Fibroblast of the aortic adventitia (primary cell): ENCODE data around the gene SDS. TPM values are rescaled to one million over a fixed set of nuclear protein-coding genes. Genes with fewer than 3 reads are reported as not detected.

Source experiments
- DNase-seq: peaks from one replicate; pipeline ENCODE4 v3.0.0-alpha.2; 2010; ENCODE audit warnings: low read depth
- H3K4me3 ChIP-seq: 2 replicates; pipeline ENCODE4 v1.5.1; 2011; ENCODE audit warnings: low read depth, mild to moderate bottlenecking, control low read depth, low read length, moderate library complexity
- total RNA-seq: library from RNA; depleted of rRNA; stranded (reverse); fragments of >200 nt; gene quantifications from 2 replicates; pipeline ENCODE4 v1.2.3, GENCODE V29; 2012; ENCODE audit warnings: low replicate concordance
- TF ChIP-seq, protein P1 (sequence below): IDR thresholded peaks from 2 replicates; pipeline ENCODE4 v1.5.1; 2011; ENCODE audit warnings: mild to moderate bottlenecking, low read length, control low read depth, inconsistent platforms; ENCODE audit not compliant: insufficient read depth

The SDS gene
- total RNA-seq, 1 donor: not detected

- TF ChIP-seq, protein P1, sequence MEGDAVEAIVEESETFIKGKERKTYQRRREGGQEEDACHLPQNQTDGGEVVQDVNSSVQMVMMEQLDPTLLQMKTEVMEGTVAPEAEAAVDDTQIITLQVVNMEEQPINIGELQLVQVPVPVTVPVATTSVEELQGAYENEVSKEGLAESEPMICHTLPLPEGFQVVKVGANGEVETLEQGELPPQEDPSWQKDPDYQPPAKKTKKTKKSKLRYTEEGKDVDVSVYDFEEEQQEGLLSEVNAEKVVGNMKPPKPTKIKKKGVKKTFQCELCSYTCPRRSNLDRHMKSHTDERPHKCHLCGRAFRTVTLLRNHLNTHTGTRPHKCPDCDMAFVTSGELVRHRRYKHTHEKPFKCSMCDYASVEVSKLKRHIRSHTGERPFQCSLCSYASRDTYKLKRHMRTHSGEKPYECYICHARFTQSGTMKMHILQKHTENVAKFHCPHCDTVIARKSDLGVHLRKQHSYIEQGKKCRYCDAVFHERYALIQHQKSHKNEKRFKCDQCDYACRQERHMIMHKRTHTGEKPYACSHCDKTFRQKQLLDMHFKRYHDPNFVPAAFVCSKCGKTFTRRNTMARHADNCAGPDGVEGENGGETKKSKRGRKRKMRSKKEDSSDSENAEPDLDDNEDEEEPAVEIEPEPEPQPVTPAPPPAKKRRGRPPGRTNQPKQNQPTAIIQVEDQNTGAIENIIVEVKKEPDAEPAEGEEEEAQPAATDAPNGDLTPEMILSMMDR: no peak
- H3K4me3 ChIP-seq: no peak overlapping the region
- DNase-seq: no peak
These were observed 42.0 kb upstream of the SDS start for GRCh38 chr12:113445544-113446171.

- TF ChIP-seq, protein P1: no peak
- DNase-seq: no peak
- no peak overlapping the region for H3K4me3 ChIP-seq
These were observed 39.4 kb upstream of the SDS start for GRCh38 chr12:113443030-113443539.

- no peak overlapping the region for H3K4me3 ChIP-seq
- DNase-seq: no peak
- TF ChIP-seq, protein P1: no peak
These were observed 37.5 kb upstream of the SDS start for GRCh38 chr12:113440947-113441782.

DNA sequence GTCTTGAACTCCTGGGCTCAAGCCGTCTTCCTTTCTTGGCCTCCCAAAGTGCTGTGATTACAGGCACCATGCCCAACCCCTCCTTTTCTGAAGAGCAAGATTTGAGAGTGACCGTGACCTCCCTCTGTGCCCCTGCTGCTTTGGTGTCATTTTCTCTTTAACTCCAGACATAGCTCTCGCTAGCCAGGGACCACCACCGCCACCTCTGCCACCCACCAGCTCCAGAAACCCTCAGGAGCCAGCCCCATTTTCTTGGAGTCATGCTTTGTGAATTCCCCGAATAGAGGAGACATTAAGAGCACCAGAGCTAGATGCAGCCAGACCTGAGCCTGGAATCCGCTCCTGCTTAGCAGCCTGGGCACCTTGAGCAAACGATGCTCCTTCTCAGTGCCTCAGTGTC, 36.6 kb upstream of the SDS start:
- no peak for DNase-seq
- TF ChIP-seq, protein P1: no peak
- H3K4me3 ChIP-seq: no peak overlapping the region

GRCh38 chr12:113439606-113440030, 35.9 kb upstream of the SDS start:
- TF ChIP-seq, protein P1: peak; percentile 74
- H3K4me3 ChIP-seq: no peak overlapping the region
- peak; percentile 37 for DNase-seq

DNA sequence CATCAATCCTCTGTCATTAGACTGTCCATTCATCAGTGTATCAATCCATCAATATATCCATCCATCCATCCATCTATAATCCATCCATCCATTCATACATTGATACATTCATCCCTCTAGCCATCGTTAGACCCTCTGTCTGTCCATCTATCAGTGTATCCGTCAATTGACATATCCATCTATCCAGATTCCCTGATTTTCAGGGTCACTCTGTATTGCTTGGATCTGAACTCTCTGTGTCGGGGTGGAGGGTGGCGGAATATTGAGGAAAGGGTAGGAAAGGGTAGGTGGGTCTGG, 35.6 kb upstream of the SDS start:
- no peak overlapping the region for H3K4me3 ChIP-seq
- TF ChIP-seq, protein P1: no peak
- no peak for DNase-seq
